SU-DHL-6 (cell line): ENCODE measurements around the gene ECI1.

Source experiments
- H2AFZ ChIP-seq: fragments of 200-600 bp; sonication (generic); 2 replicates; pipeline ENCODE4 v1.6.1; 2014; ENCODE audit warnings: low read depth, mild to moderate bottlenecking, moderate library complexity, mixed read lengths, antibody characterized with exemption, low read length; ENCODE audit not compliant: severe bottlenecking
- H3F3A ChIP-seq: fragments of 200-600 bp; shearing (Covaris generic); 2 replicates; pipeline ENCODE4 v1.6.0; 2016; ENCODE audit warnings: antibody characterized with exemption, mild to moderate bottlenecking; ENCODE audit not compliant: insufficient read depth
- H3K27ac ChIP-seq: fragments of 200-600 bp; sonication (generic); 2 replicates; pipeline ENCODE4 v1.5.1; 2016; ENCODE audit warnings: low read depth, mild to moderate bottlenecking, low read length, moderate library complexity, mixed read lengths
- H3K27me3 ChIP-seq: fragments of 200-600 bp; sonication (generic), shearing (Covaris generic); 2 replicates; pipeline ENCODE4 v1.6.0; 2014; ENCODE audit warnings: mild to moderate bottlenecking, low read length
- H3K36me3 ChIP-seq: fragments of 200-600 bp; sonication (generic); 2 replicates; pipeline ENCODE4 v1.6.1; 2014; ENCODE audit warnings: mild to moderate bottlenecking, low read length, mixed read lengths
- H3K4me2 ChIP-seq: fragments of 300-600, 200-600 bp; shearing (Covaris generic), sonication (generic); 2 replicates; pipeline ENCODE4 v1.6.0; 2014; ENCODE audit warnings: low read length, low read depth, mild to moderate bottlenecking; ENCODE audit not compliant: poor library complexity, severe bottlenecking
- H3K4me3 ChIP-seq: fragments of 200-600 bp; sonication (generic); 2 replicates; pipeline ENCODE4 v1.5.1; 2014; ENCODE audit warnings: antibody characterized with exemption, low read length, mild to moderate bottlenecking, mixed read lengths; ENCODE audit not compliant: insufficient read depth, poor library complexity, severe bottlenecking
- H3K79me2 ChIP-seq: fragments of 200-600 bp; sonication (generic); 2 replicates; pipeline ENCODE4 v1.6.1; 2014; ENCODE audit warnings: mild to moderate bottlenecking, low read length, moderate library complexity; ENCODE audit not compliant: insufficient read depth
- H3K9ac ChIP-seq: fragments of 200-600 bp; sonication (generic); 2 replicates; pipeline ENCODE4 v1.7.0; 2014; ENCODE audit warnings: mild to moderate bottlenecking, low read length
- H3K9me2 ChIP-seq: fragments of 200-600 bp; sonication (generic); replicated peaks from 2 replicates; pipeline ENCODE4 v1.6.1; 2014; ENCODE audit warnings: low read length; ENCODE audit not compliant: insufficient read depth
- H3K9me3 ChIP-seq: fragments of 200-600 bp; sonication (generic); 2 replicates; pipeline ENCODE4 v1.6.1; 2014; ENCODE audit warnings: low read length, mixed read lengths; ENCODE audit not compliant: insufficient read depth
- H4K20me1 ChIP-seq: fragments of 200-600 bp; sonication (generic); 2 replicates; pipeline ENCODE4 v1.6.1; 2014; ENCODE audit warnings: low read depth, mild to moderate bottlenecking, antibody characterized with exemption, low read length, moderate library complexity, mixed read lengths
- CTCF ChIP-seq: fragments of 200-600 bp; sonication (generic); IDR thresholded peaks from one replicate; pipeline ENCODE4 v1.5.1; 2017; ENCODE audit warnings: antibody characterized with exemption, mild to moderate bottlenecking, low read length, moderate library complexity; ENCODE audit not compliant: insufficient read depth, poor library complexity, severe bottlenecking
- EZH2phosphoT487 ChIP-seq: fragments of 200-600 bp; sonication (generic), shearing (Covaris generic); conservative IDR thresholded peaks from 2 replicates; pipeline ENCODE4 v1.6.1; 2018; ENCODE audit warnings: mild to moderate bottlenecking, antibody characterized with exemption, low read length, moderate library complexity, mixed read lengths

Gene ECI1

GRCh38 chr16:2208772-2209171, 42.6 kb downstream of the ECI1 start:
- Histone ChIP-seq H2AFZ (no peak overlapping the region), H3K9me3 (no peaks in the 10 kb centered on the region), H3K27me3 (no peaks in the 10 kb centered on the region), H3K4me2 (no peak overlapping the region), H3K9me2 (no peaks in the 10 kb centered on the region), H3K79me2 (peaks cover 21% of the 10 kb centered on the region), H3K36me3 (no peaks in the 10 kb centered on the region), H3K4me3 (no peak overlapping the region), H3F3A (peaks cover 7% of the 10 kb centered on the region; the same call in 1 of the 2 replicates), H4K20me1 (no peaks in the 10 kb centered on the region), H3K27ac (no peak overlapping the region), H3K9ac (no peak overlapping the region)
- TF ChIP-seq CTCF (no peak), EZH2phosphoT487 (no peak)

- Histone ChIP-seq H3K9me2 (no peaks in the 10 kb centered on the region), H3K4me3 (no peak overlapping the region), H3K9ac (no peak overlapping the region), H3K79me2 (peaks cover 16% of the 10 kb centered on the region), H3K4me2 (no peak overlapping the region), H2AFZ (no peak overlapping the region), H4K20me1 (no peaks in the 10 kb centered on the region), H3F3A (peaks cover 7% of the 10 kb centered on the region; the same call in 1 of the 2 replicates), H3K27me3 (no peaks in the 10 kb centered on the region), H3K27ac (no peak overlapping the region), H3K9me3 (no peaks in the 10 kb centered on the region), H3K36me3 (no peaks in the 10 kb centered on the region)
- TF ChIP-seq CTCF (no peak), EZH2phosphoT487 (no peak)
Observed at GRCh38 chr16:2208308-2208707, 43.1 kb downstream of the ECI1 start.

- H3K9me2 ChIP-seq, result no peaks in the 10 kb centered on the region
- peaks cover 12% of the 10 kb centered on the region; the same call in 1 of the 2 replicates for H3K79me2 ChIP-seq
- peaks cover 7% of the 10 kb centered on the region; the same call in 1 of the 2 replicates for H3F3A ChIP-seq
- no peaks in the 10 kb centered on the region for H3K27me3 ChIP-seq
- no peak overlapping the region for H2AFZ ChIP-seq
- no peaks in the 10 kb centered on the region for H3K36me3 ChIP-seq
- H3K4me2 ChIP-seq, result no peak overlapping the region
- TF ChIP-seq CTCF (no peak), EZH2phosphoT487 (no peak)
- H3K9ac ChIP-seq, result no peak overlapping the region
- H4K20me1 ChIP-seq, result no peaks in the 10 kb centered on the region
- H3K4me3 ChIP-seq, result no peak overlapping the region
- H3K27ac ChIP-seq, result no peak overlapping the region
- H3K9me3 ChIP-seq, result no peaks in the 10 kb centered on the region
Observed at GRCh38 chr16:2207872-2208271, 43.5 kb downstream of the ECI1 start.
